GM12878 (cell line): ENCODE results near the gene ITGB3BP. TPM values are rescaled to one million over a fixed set of nuclear protein-coding genes. Genes with fewer than 3 reads are reported as not detected.

Experiments
- ATAC-seq: fragments of 200-7000 bp; cut with Tn5 transposase; 3 replicates; pipeline ENCODE4 v1.9.1; 2020; ENCODE audit warnings: mild to moderate bottlenecking, moderate library complexity
- BruUV-seq: library from RNA; stranded (reverse); fragments of 400-500 nt; replicated peaks from 2 replicates; lab custom pipeline; 2021; lab: Mats Ljungman, UMichigan
- CTCF ChIA-PET: fragments of 300-600 bp; sonication (Branson Sonifier 250); formaldehyde crosslinking; extraction: SDS; loops from one replicate; lab custom pipeline; 2021; ENCODE audit warnings: inconsistent platforms; lab: Yijun Ruan, JAX
- POLR2A ChIA-PET: fragments of 350-600 bp; formaldehyde crosslinking; extraction: SDS; loops from one replicate; lab custom pipeline; 2021; ENCODE audit warnings: inconsistent platforms; lab: Charles Lee
- RAD21 ChIA-PET: fragments of 300-600 bp; sonication (Branson Sonifier 250); formaldehyde crosslinking; loops from one replicate; lab custom pipeline; 2023; ENCODE audit warnings: antibody characterized with exemption; ENCODE audit not compliant: unreplicated experiment; lab: Charles Lee
- SMC1A ChIA-PET: fragments of 300-600 bp; sonication (Branson Sonifier 250); formaldehyde crosslinking; loops from one replicate; lab custom pipeline; 2023; ENCODE audit not compliant: unreplicated experiment, uncharacterized antibody; lab: Charles Lee
- DNase-seq: peaks from one replicate; pipeline ENCODE4 v3.0.0-alpha.2; 2011; ENCODE audit warnings: low read depth, low spot score
- FAIRE-seq: peaks from 3 replicates; lab custom pipeline; 2011; peaks lifted over from hg19 to GRCh38; lab: Jason Lieb, UNC
- H2AFZ ChIP-seq: 2 replicates; pipeline ENCODE4 v1.6.0; 2011; ENCODE audit warnings: low read depth, low read length, control low read depth; ENCODE audit not compliant: control insufficient read depth
- H3K27ac ChIP-seq: 2 replicates; pipeline ENCODE4 v1.5.1; 2011; ENCODE audit warnings: control low read depth; ENCODE audit not compliant: control insufficient read depth, insufficient read depth
- H3K27me3 ChIP-seq, 2 experiments: replicated peaks in 1 of 2; 2 replicates each; pipeline versions ENCODE4 v1.6.0 to v1.6.1; 2011; ENCODE audit warnings: low read length in 1 of 2; ENCODE audit not compliant: control insufficient read depth in 2 of 2, insufficient read depth in 2 of 2
- H3K36me3 ChIP-seq, 2 experiments: 2 replicates each; pipeline ENCODE4 v1.5.1; 2011; ENCODE audit warnings: low read length in 1 of 2; ENCODE audit not compliant: control insufficient read depth in 2 of 2, insufficient read depth in 2 of 2
- H3K4me1 ChIP-seq: 2 replicates; pipeline ENCODE4 v1.6.1; 2011; ENCODE audit warnings: mild to moderate bottlenecking, low read length, moderate library complexity, mixed read lengths; ENCODE audit not compliant: control insufficient read depth, insufficient read depth
- H3K4me2 ChIP-seq: 2 replicates; pipeline ENCODE4 v1.6.0; 2011; ENCODE audit warnings: control low read depth; ENCODE audit not compliant: control insufficient read depth, insufficient read depth
- H3K4me3 ChIP-seq: fragments of 200-600 bp; sonication (generic); 2 replicates; pipeline ENCODE4 v1.5.1; 2016
- H3K79me2 ChIP-seq: 2 replicates; pipeline ENCODE4 v1.6.0; 2011; ENCODE audit warnings: low read length; ENCODE audit not compliant: control insufficient read depth, insufficient read depth
- H3K9ac ChIP-seq: 2 replicates; pipeline ENCODE4 v1.8.0; 2011; ENCODE audit warnings: low read length, control low read depth, mixed read lengths; ENCODE audit not compliant: control insufficient read depth, insufficient read depth
- H3K9me3 ChIP-seq: replicated peaks from 3 replicates; pipeline ENCODE4 v1.5.1; 2011; ENCODE audit warnings: mild to moderate bottlenecking, low read length; ENCODE audit not compliant: control insufficient read depth, insufficient read depth
- H4K20me1 ChIP-seq: 2 replicates; pipeline ENCODE4 v1.6.0; 2011; ENCODE audit not compliant: control insufficient read depth, insufficient read depth
- BCL3 ChIP-seq: IDR thresholded peaks from 2 replicates; pipeline ENCODE4 v1.6.1; 2011; ENCODE audit warnings: borderline replicate concordance, low read depth, mild to moderate bottlenecking, moderate library complexity, low read length; ENCODE audit not compliant: insufficient read depth, poor library complexity, severe bottlenecking
- CBX3 ChIP-seq: fragments of 200-600 bp; sonication (generic); IDR thresholded peaks from 2 replicates; pipeline ENCODE4 v1.6.1; 2016; ENCODE audit warnings: low read depth, borderline replicate concordance
- FOS ChIP-seq: IDR thresholded peaks from 3 replicates; pipeline ENCODE4 v1.6.1; 2011; ENCODE audit warnings: borderline replicate concordance; ENCODE audit not compliant: insufficient read length; ENCODE audit errors: extremely low read depth
- HCFC1 ChIP-seq: fragments of 150-350 bp; IDR thresholded peaks from 2 replicates; pipeline ENCODE4 v1.6.1; 2014; ENCODE audit warnings: low read length
- IKZF1 ChIP-seq: fragments of 450-650 bp; conservative IDR thresholded peaks from 2 replicates; pipeline ENCODE4 v1.6.1; 2017; ENCODE audit warnings: antibody characterized with exemption, mild to moderate bottlenecking
- IRF3 ChIP-seq: fragments of 450-650 bp; IDR thresholded peaks from 2 replicates; pipeline ENCODE4 v1.6.1; 2014; ENCODE audit warnings: mild to moderate bottlenecking
- NFYB ChIP-seq: IDR thresholded peaks from 2 replicates; pipeline ENCODE4 v1.6.1; 2011; ENCODE audit warnings: low read depth, mild to moderate bottlenecking, low read length, improper control_type of control experiment, moderate library complexity; ENCODE audit not compliant: insufficient read depth
- NR2C2 ChIP-seq: IDR thresholded peaks from 2 replicates; pipeline ENCODE4 v1.6.1; 2011; ENCODE audit warnings: borderline replicate concordance, low read depth; ENCODE audit not compliant: control insufficient read depth, insufficient read length
- NR2F1 ChIP-seq: fragments of 450-650 bp; conservative IDR thresholded peaks from 2 replicates; pipeline ENCODE4 v1.6.1; 2017; ENCODE audit warnings: mild to moderate bottlenecking
- RBBP5 ChIP-seq: fragments of 200-600 bp; sonication (generic); conservative IDR thresholded peaks from 2 replicates; pipeline ENCODE4 v1.6.1; 2016
- SIX5 ChIP-seq: IDR thresholded peaks from 2 replicates; pipeline ENCODE4 v1.6.1; 2011; ENCODE audit warnings: mild to moderate bottlenecking, low read depth, low read length, moderate library complexity; ENCODE audit not compliant: severe bottlenecking
- STAT3 ChIP-seq: IDR thresholded peaks from 2 replicates; pipeline ENCODE4 v1.6.1; 2011; ENCODE audit warnings: low read depth, low read length, improper control_type of control experiment
- YBX1 ChIP-seq: fragments of 450-650 bp; IDR thresholded peaks from 2 replicates; pipeline ENCODE4 v1.6.1; 2016; ENCODE audit warnings: antibody characterized with exemption
- ZBTB11 ChIP-seq: fragments of 450-650 bp; formaldehyde crosslinking; IDR thresholded peaks from 2 replicates; pipeline ENCODE4 v1.5.0; 2022; ENCODE audit warnings: mild to moderate bottlenecking, missing genetic modification characterization
- WGBS: methylation state at CpG from one replicate; pipeline ENCODE4 v1.1.6; 2016; ENCODE audit warnings: low lambda C conversion rate; ENCODE audit not compliant: insufficient replicate concordance, insufficient coverage; ENCODE audit errors: missing lambda C conversion rate; 5-methylcytosine and 5-hydroxymethylcytosine counted together
- in situ Hi-C: fragments of 300-500 bp; cut with MboI; formaldehyde crosslinking; loops from 9 replicates; pipeline ENCODE4 v1.14.3; 2018; ENCODE audit warnings: mixed read lengths
- intact Hi-C: fragments of 100-400 bp; cut with micrococcal nuclease; formaldehyde crosslinking; loops from one replicate; pipeline ENCODE4 v1.14.2; 2022; ENCODE audit not compliant: unreplicated experiment
- polyA plus RNA-seq, 11 experiments: library from polyadenylated mRNA; depleted of rRNA in 4 of 11; unstranded in 6 of 11; stranded (reverse) in 5 of 11; fragments of >200 nt; fragmentation: Nextera tagmentation in 4 of 11; fragmentation: Illumina TruSeq in 1 of 11; extraction: Ambion mirVana in 4 of 11; extraction: Trizol in 1 of 11; gene quantifications; 1 replicate in 1 of 11; 2 replicates in 10 of 11; pipeline versions ENCODE4 v1.2.1 to v1.2.3, GENCODE V29; 2011 to 2016; ENCODE audit warnings: inconsistent platforms in 2 of 11, missing spikeins in 2 of 11, low read depth in 1 of 11
- total RNA-seq, 4 experiments: library from RNA; depleted of rRNA in 3 of 4; stranded (reverse); fragments of >200 nt in 3 of 4; fragmentation: Illumina TruSeq in 1 of 4; extraction: Trizol in 1 of 4; gene quantifications; 2 replicates each; pipeline versions ENCODE4 v1.2.1 to v1.2.3, GENCODE V29; 2013 to 2021

ITGB3BP gene
- total and polyA plus RNA-seq, 10 of the 15 experiments (the other 5 are each of a cell fraction or from before 2014, with no cell fraction given): 39.2 to 86.2 (median 61.8) TPM

DNA sequence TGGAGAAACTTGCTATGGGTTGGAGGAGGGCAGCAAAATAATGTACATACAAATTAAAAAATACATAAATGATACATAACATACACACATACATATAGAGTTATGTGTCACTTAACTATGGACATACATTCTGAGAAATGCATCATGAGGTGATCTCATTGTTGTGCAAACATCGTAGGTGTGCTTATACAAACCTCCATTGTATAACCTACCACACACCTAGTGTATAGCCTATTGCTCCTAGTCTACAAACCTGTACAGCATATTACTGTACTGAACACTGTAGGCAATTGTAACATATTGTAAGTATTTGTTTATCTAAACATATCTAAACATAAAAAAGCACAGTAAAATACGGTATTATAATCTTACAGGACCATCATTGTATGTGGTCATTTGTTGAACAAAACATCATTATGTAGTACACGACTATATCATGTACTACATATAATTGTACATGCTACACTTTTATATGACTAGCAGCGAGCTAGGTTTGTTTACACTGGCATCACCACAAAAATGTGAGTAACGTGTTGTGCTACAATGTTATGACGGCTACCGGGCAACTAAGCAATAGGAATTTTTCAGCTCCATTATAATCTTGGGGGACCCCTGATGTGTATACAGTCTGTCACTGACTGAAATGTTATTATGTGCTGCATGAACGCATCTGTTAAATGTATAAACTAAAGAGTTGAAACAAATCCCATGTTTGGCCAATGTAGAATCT, 35.5 kb downstream of the ITGB3BP start:
- ATAC-seq (no peak), DNase-seq (no peak), FAIRE-seq (no peak)
- no peak overlapping the region for H3K4me3 ChIP-seq
- no peak overlapping the region for H3K4me2 ChIP-seq
- CTCF ChIA-PET: interaction anchor here (1.5 kb wide), 1 partner anchor 645 kb away, joined by 3 read pairs; no protein-coding TSS in a partner anchor
- H3K4me1 ChIP-seq: no peaks in the 10 kb centered on the region
- no peak overlapping the region for H2AFZ ChIP-seq
- H3K9me3 ChIP-seq: no peaks in the 10 kb centered on the region
- no peak overlapping the region for H3K9ac ChIP-seq
- TF ChIP-seq CBX3 (no peak), BCL3 (no peak), FOS (no peak), NR2C2 (no peak), YBX1 (no peak), NFYB (no peak), NR2F1 (no peak), SIX5 (no peak), ZBTB11 (CRISPR knock-in tag) (no peak), STAT3 (no peak), RBBP5 (no peak), IKZF1 (no peak), IRF3 (no peak), HCFC1 (no peak)
- no TSS peak for BruUV-seq
- in situ Hi-C loops (no loop called here), intact Hi-C loops (no loop called here)
- H3K27ac ChIP-seq: no peak overlapping the region
- SMC1A ChIA-PET: interaction anchor here (1.9 kb wide), 1 partner anchor 26 kb away, joined by 4 read pairs; no protein-coding TSS in a partner anchor
- POLR2A ChIA-PET: no interaction called here
- H3K79me2 ChIP-seq: no peaks in the 10 kb centered on the region
- no peaks in the 10 kb centered on the region for H3K36me3 ChIP-seq
- no peaks in the 10 kb centered on the region for H4K20me1 ChIP-seq
- 96% methylated on average over 8 of the region's 8 CpGs for WGBS
- H3K27me3 ChIP-seq: no peaks in the 10 kb centered on the region
- RAD21 ChIA-PET: no interaction called here
